Left kidney (tissue), 8 donors: ENCODE measurements around the gene NELL2. TPM values are rescaled to one million over a fixed set of nuclear protein-coding genes. Genes with fewer than 3 reads are reported as not detected.
"Not testable (repeated sequence)": the region's sequence is repeated elsewhere in the genome, so short reads cannot be mapped to it uniquely, and the experiment has no call there.

ENCODE experiments used
- DNase-seq: peaks from one replicate; pipeline ENCODE4 v3.0.0-alpha.2; 2013
- long read RNA-seq, 8 donors: transcript quantifications; one replicate each; lab custom pipeline, GENCODE V29; 2026
- polyA plus RNA-seq: library from polyadenylated mRNA; unstranded; fragments of 120-200 nt; gene quantifications from one replicate; pipeline ENCODE4 v1.2.1, GENCODE V29; 2013; ENCODE audit not compliant: insufficient read length

Gene NELL2
- 26.0 TPM for polyA plus RNA-seq
- long read RNA-seq, donor 1, transcript NELL2-203 (20 exons, 3,612 nt) = major isoform, 5 of 14 reads
- long read RNA-seq, donor 1, partial matches to known transcripts = 7 of 14 reads
- long read RNA-seq, donor 1, other reads (novel, unspliced or antisense) = 0 of 14 reads
- long read RNA-seq, donor 2, partial matches to known transcripts = 0 of 1 reads
- long read RNA-seq, donor 2, other reads (novel, unspliced or antisense) = 0 of 1 reads
- long read RNA-seq, donor 3, partial matches to known transcripts = 6 of 8 reads
- long read RNA-seq, donor 3, other reads (novel, unspliced or antisense) = 0 of 8 reads
- long read RNA-seq, donor 4 = 0 reads
- long read RNA-seq, donor 5 = 0 reads
- long read RNA-seq, donor 6, partial matches to known transcripts = 8 of 10 reads
- long read RNA-seq, donor 6, other reads (novel, unspliced or antisense) = 0 of 10 reads
- long read RNA-seq, donor 7, partial matches to known transcripts = 0 of 4 reads
- long read RNA-seq, donor 7, other reads (novel, unspliced or antisense) = 0 of 4 reads
- long read RNA-seq, donor 8 = 0 reads

- DNase-seq = peak; percentile 35
Measured at GRCh38 chr12:44875954-44876543, at the start of gene NELL2. NELL2 (minus strand) TSS chr12:44876315; CDS start chr12:44875869, 446 bp downstream.

DNA sequence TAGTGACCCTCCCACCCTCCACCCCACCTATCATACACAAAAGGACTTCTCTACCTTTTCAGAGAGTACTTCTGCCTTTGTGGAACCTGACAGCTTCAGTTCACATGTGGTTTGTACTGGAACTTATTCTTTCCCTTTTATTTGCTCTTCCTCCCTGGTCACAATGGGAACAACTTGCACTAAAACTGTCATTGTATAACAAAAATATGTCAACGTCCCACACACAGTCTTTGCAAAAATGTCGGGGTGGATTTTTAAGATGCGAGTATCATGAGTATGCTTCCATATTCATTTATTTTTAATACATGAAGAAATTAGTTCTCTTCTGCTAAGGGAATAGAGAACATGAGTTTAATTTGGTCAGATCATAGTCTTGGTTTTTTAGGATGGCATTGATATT, 45.6 kb upstream of the NELL2 start:
- DNase-seq = no peak

GRCh38 chr12:44917141-44917540, 41.0 kb upstream of the NELL2 start:
- no peak for DNase-seq

GRCh38 chr12:44915958-44916357, 39.8 kb upstream of the NELL2 start:
- no peak for DNase-seq

DNA sequence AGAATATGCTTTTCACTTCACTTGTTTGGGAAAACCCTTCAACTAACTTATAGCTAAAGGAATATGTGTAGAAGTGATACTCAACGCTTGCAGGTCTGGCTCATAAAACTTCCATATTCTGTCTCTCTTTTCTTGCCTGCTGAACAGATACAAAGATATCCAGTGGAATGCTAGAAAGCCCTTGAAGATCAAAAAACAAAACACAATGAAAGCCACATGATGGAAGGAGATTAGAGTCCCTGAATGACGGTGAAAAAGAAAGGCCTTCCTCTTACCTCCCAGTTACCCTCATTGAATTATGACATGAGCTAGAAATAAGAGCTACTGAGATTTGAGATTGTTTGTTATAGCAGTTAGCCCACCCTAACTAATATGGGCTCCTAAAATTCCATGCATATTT, 28.2 kb upstream of the NELL2 start:
- DNase-seq = no peak

DNA sequence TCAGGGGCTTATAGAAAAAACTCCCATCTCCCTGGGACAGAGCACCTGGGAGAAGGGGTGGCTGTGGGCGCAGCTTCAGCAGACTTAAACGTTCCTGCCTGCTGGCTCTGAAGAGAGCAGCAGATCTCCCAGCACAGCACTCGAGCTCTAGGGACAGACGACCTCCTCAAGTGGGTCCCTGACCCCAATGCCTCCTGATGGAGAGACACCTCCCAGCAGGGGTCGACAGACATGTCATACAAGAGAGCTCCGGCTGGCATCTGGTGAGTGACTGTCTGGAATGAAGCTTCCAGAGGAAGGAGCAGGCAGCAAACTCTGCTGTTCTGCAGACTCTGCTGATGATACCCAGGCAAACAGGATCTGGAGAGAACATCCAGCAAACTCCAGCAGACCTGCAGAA, 22.0 kb upstream of the NELL2 start:
- DNase-seq = not testable (repeated sequence)

DNA sequence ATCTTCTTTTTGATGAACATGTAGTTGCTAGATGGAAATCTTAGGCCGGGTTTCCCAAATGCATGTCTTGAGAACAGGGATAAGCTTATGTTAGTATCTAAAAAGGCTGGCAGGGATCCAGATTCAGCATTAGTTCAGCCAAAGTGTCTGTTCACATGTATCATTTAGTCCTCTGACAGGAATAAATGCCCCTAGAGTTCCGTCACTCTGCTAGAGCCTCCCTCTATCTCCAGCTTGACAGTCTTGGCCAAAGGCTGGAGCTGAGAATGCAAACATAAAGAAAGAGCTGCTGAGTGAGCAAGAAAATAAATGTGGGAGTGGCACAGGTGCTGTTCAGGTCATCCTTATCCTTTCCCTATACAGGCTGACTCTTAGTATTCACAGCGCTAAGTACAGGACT, 13.8 kb upstream of the NELL2 start:
- DNase-seq = no peak

- no peak for DNase-seq
Measured at GRCh38 chr12:44889162-44889561, 13.0 kb upstream of the NELL2 start.

- no peak for DNase-seq
Measured at GRCh38 chr12:44885902-44886301, 9.8 kb upstream of the NELL2 start.

GRCh38 chr12:44881197-44881596, 5.1 kb upstream of the NELL2 start:
- DNase-seq = no peak

GRCh38 chr12:44876544-44877410, 662 bp upstream of the NELL2 start:
- DNase-seq = peak; percentile 54

- peak; percentile 12 for DNase-seq
Measured at GRCh38 chr12:44875417-44875953, 630 bp downstream of the NELL2 start.

DNA sequence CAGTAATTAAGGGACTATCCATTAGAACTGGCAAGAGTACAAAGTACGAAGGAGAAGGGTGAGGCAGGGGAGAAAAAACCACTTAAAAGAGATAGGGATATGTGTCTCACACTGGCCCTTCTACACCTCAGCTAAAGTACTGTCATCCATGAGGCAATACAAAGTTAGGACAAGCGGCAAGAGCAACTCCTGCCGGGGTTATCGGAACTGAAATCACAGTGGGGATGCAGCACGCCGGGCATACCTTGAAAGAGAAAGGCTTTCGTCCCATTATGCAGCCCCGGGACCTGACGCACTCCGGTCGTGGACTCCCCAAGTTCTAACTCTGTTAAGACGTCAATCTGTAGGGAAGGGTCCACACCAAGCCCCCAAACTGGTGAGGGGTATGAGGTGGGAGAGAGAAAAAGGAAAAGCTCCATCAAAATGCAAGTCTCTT, 1.1 kb downstream of the NELL2 start:
- peak; percentile 3 for DNase-seq

DNA sequence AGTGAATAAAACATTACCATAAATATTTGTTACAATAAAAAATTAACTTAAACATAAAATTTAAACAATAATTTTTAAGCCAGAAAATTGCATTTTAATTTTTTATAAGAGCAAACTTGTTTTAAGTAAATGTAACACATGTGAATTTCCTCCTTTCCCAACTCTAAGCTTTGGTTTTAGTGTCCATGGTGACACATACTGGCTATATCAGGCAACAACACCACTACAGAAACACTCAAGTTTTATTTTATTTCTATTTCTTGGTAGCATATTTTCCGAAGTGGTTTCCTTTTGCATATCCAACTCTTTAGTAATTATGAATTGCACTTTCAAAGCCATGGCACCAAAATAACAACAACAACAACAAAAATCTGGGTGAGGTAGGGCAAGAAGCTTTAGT, 2.2 kb downstream of the NELL2 start:
- DNase-seq = peak; percentile 11

- no peak for DNase-seq
Measured at GRCh38 chr12:44869503-44869902, 6.6 kb downstream of the NELL2 start.

DNA sequence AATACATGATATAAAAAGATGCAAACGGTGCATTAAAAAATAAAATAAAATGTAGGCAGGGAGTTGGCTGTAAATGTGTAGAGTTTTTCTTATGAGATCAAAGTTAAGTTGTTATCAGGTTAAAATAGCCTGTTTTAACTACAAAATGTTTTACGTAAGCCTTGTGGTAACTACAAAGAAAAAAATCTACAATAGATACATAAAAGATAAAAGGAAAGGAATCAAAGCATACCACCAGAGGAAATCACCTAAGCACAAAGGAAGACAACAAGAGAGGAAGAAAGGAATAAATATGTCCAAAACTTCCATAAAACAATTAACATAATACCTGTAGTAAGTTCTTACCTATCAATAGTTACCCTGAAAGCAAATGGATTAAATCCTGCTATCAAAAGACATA, 12.2 kb downstream of the NELL2 start:
- DNase-seq = no peak

DNA sequence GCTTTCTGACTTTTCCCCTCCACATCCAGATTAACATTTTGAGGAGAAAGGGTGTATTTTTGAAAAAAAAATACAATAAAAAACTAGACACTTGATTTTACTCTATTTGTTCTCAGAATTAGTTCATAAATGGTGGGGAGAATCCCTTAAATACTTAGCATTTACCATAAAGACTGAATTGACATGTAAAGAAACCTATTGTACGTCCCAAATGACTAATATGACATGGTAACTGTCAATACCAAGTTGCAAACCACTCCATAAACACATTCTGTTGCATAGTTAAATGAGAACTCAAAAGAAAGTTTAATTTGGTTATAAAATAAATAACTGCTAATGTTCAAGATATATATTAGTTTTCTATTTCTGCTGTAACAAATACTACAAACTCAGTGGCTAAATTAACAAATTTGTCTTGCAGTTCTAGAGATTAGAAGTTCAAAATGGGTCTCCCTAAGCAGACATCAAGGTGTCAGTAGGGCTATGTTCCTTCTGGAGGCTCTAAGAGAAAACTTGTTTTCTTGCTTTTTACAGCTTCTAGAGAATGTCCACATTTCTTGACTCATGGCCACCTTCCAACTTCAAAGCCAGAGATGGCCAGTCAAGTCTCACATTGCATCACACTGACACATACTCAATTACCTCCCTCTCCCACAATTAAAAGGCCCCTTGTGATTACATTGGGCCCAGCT, 16.0 kb downstream of the NELL2 start:
- no peak for DNase-seq

GRCh38 chr12:44858226-44858855, 17.8 kb downstream of the NELL2 start:
- DNase-seq = no peak

DNA sequence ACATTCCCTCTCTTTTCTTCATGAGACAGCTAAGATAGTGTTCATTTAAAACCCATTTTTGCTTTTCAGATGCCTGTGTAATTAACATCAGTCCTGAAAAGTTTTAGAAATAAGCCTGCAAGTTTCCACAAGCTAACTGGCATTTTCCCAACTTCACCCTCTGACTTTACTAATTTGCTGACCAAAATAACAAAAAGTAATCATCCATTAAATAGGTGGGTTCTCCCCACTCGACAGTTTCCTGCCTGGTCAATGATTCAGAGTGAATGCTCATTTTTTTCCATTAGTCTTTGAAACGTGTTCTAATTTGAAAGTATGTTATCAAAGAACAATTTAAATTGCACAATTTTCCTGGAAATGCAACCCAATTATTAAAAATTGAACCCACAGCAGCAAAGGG, 23.6 kb downstream of the NELL2 start:
- no peak for DNase-seq

DNA sequence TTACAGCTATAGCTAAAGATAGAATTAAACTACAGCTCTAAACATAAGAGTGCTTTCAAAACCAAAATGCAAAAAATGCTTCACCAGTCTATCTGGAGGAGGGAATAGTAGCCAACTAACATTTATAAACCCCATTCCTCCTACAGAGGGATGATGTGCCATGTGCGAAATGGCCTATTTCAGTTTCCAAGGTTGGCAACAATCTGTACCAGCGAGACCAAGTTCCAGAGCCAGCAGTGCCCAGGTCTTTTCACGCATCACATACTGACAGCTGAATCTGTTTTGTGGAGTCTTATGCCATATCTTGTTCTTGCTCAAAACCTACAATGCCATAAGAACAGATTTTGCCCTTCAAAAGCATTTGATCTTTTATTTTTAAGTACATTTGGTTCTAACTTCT, 24.5 kb downstream of the NELL2 start:
- no peak for DNase-seq

GRCh38 chr12:44848703-44849085, 27.4 kb downstream of the NELL2 start:
- DNase-seq = no peak
